Transverse colon (tissue), 4 donors: ENCODE data around the gene SHF.

Source experiments
- POLR2A ChIP-seq: fragments of 450-650 bp; IDR thresholded peaks from one replicate; pipeline ENCODE4 v1.6.1; 2016; ENCODE audit warnings: antibody characterized with exemption, mild to moderate bottlenecking, moderate library complexity
- POLR2AphosphoS5 ChIP-seq, 3 donors: sonication (generic); formaldehyde crosslinking; IDR thresholded peaks; one replicate each; pipeline ENCODE4 v1.6.1; 2016; ENCODE audit warnings: antibody characterized with exemption in 3 of 3
- TF ChIP-seq, protein P1 (sequence below), 5 experiments: fragments of 200-600 bp in 3 of 5; fragments of 450-650 bp in 2 of 5; sonication (generic) in 3 of 5; IDR thresholded peaks; 1 replicate in 2 of 5; 2 replicates in 3 of 5; pipeline ENCODE4 v1.5.1; 2016 to 2017; ENCODE audit warnings: antibody characterized with exemption in 5 of 5, inconsistent platforms in 3 of 5, mild to moderate bottlenecking in 2 of 5, moderate library complexity in 1 of 5

- no peak for TF ChIP-seq POLR2A
- no peak for TF ChIP-seq POLR2AphosphoS5 (IDR thresholded peaks at IDR 0.05)
- TF ChIP-seq, protein P1, sequence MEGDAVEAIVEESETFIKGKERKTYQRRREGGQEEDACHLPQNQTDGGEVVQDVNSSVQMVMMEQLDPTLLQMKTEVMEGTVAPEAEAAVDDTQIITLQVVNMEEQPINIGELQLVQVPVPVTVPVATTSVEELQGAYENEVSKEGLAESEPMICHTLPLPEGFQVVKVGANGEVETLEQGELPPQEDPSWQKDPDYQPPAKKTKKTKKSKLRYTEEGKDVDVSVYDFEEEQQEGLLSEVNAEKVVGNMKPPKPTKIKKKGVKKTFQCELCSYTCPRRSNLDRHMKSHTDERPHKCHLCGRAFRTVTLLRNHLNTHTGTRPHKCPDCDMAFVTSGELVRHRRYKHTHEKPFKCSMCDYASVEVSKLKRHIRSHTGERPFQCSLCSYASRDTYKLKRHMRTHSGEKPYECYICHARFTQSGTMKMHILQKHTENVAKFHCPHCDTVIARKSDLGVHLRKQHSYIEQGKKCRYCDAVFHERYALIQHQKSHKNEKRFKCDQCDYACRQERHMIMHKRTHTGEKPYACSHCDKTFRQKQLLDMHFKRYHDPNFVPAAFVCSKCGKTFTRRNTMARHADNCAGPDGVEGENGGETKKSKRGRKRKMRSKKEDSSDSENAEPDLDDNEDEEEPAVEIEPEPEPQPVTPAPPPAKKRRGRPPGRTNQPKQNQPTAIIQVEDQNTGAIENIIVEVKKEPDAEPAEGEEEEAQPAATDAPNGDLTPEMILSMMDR (IDR thresholded peaks at IDR 0.05): peak in 2 of 5 experiments; percentile 1 to 7
Measured at GRCh38 chr15:45167631-45168205, 20.0 kb downstream of the SHF start.
